Measurements from ENCODE around the gene TRABD2A. TPM values are rescaled to one million over a fixed set of nuclear protein-coding genes. Genes with fewer than 3 reads are reported as not detected.

The TRABD2A gene
- total RNA-seq, 3 donors from 2014 or later: 2.2 to 7.4 (median 5.6) TPM

DNA sequence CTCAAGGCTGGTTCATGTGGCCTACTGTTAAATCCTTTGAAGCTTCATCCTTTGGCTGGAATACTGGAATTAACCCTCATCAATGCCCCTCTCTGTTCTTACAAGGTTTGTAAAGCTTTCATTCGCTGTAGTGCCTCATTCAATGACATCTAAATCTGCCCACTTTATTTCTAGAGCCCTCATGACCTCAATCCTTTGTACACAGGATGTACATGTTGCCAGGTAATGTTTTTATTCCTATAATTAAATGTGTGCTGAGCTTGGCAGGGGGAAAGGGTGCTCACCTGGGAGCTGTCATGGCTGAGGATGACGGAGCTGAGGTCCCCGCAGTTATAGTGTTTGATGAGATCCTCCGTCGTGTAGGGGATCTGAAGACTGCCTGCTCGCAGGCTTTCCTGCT lies 39.3 kb downstream of the TRABD2A start:
- TF ChIP-seq POLR2A (IDR thresholded peaks at IDR 0.05): no peak
- no peak for TF ChIP-seq POLR2AphosphoS5 (IDR thresholded peaks at IDR 0.05)
- TF ChIP-seq, protein P1, sequence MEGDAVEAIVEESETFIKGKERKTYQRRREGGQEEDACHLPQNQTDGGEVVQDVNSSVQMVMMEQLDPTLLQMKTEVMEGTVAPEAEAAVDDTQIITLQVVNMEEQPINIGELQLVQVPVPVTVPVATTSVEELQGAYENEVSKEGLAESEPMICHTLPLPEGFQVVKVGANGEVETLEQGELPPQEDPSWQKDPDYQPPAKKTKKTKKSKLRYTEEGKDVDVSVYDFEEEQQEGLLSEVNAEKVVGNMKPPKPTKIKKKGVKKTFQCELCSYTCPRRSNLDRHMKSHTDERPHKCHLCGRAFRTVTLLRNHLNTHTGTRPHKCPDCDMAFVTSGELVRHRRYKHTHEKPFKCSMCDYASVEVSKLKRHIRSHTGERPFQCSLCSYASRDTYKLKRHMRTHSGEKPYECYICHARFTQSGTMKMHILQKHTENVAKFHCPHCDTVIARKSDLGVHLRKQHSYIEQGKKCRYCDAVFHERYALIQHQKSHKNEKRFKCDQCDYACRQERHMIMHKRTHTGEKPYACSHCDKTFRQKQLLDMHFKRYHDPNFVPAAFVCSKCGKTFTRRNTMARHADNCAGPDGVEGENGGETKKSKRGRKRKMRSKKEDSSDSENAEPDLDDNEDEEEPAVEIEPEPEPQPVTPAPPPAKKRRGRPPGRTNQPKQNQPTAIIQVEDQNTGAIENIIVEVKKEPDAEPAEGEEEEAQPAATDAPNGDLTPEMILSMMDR (IDR thresholded peaks at IDR 0.05): no peak
- H3K27me3 ChIP-seq: no peaks in the 10 kb centered on the region
- H3K36me3 ChIP-seq: no peaks in the 10 kb centered on the region
- H3K4me1 ChIP-seq: no peaks in the 10 kb centered on the region
- DNase-seq (ENCODE audit: low spot score in 2 of 2): no peak
- H3K4me3 ChIP-seq: no peak overlapping the region
- H3K9me3 ChIP-seq: peaks cover 0 to 4% of the 10 kb centered on the region in 2 donors
- intact Hi-C loops (cut with DNase I; ENCODE audit: low total_unique reads): no loop called here
- no peak overlapping the region for H3K27ac ChIP-seq

DNA sequence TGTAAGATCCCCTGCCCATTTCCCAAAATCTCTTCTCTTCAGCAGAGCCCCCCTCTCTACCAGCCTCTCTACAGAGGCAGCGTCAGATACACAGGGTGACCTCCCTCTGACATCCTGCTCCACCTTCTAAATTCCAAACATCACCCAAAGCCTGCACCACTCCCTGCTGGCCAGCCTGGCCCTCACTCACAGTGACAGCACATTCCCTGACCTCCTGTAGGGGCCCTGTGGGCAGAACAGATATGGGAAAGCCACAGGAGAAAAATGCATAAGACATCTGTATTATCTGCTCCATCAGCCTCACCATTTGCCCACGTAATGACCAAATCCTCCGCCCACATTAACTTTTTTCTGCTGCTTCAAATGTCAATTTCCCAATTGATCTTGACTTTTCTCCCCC lies 40.6 kb downstream of the TRABD2A start:
- Histone ChIP-seq H3K36me3 (no peaks in the 10 kb centered on the region), H3K4me3 (no peak overlapping the region), H3K9me3 (peaks cover 9 to 10% of the 10 kb centered on the region in 2 donors), H3K27me3 (no peaks in the 10 kb centered on the region), H3K4me1 (no peaks in the 10 kb centered on the region), H3K27ac (no peak overlapping the region)
- intact Hi-C loops (cut with DNase I; ENCODE audit: low total_unique reads): no loop called here
- no peak for TF ChIP-seq POLR2A (IDR thresholded peaks at IDR 0.05)
- no peak for TF ChIP-seq POLR2AphosphoS5 (IDR thresholded peaks at IDR 0.05)
- TF ChIP-seq, protein P1 (IDR thresholded peaks at IDR 0.05): no peak
- no peak for DNase-seq (ENCODE audit: low spot score in 2 of 2)

DNA sequence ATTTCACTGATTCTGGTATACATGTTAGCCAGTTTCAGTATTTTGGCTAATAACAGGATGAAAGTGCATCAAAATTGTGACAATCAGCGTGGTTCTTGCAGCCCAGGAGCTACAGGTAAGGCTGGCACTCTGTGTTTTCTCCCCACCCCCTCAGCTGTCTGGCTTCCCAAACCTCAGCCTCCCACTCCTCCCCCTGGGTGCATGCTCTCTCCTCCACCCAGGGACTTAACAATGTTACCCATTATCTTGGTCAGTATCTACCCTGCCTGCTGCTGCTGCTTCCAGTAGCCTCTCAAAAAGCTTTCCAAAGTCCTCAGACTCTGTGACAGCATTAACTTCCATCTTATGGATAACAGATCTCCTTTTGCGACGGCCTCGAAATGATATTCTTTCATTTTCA lies 41.0 kb downstream of the TRABD2A start:
- Histone ChIP-seq H3K9me3 (peaks cover 11 to 12% of the 10 kb centered on the region in 2 donors), H3K4me1 (no peaks in the 10 kb centered on the region), H3K27me3 (no peaks in the 10 kb centered on the region), H3K4me3 (no peak overlapping the region), H3K27ac (no peak overlapping the region), H3K36me3 (no peaks in the 10 kb centered on the region)
- intact Hi-C loops (cut with DNase I; ENCODE audit: low total_unique reads): no loop called here
- TF ChIP-seq, protein P1 (IDR thresholded peaks at IDR 0.05): no peak
- TF ChIP-seq POLR2A (IDR thresholded peaks at IDR 0.05): no peak
- TF ChIP-seq POLR2AphosphoS5 (IDR thresholded peaks at IDR 0.05): no peak
- DNase-seq (ENCODE audit: low spot score in 2 of 2): no peak

DNA sequence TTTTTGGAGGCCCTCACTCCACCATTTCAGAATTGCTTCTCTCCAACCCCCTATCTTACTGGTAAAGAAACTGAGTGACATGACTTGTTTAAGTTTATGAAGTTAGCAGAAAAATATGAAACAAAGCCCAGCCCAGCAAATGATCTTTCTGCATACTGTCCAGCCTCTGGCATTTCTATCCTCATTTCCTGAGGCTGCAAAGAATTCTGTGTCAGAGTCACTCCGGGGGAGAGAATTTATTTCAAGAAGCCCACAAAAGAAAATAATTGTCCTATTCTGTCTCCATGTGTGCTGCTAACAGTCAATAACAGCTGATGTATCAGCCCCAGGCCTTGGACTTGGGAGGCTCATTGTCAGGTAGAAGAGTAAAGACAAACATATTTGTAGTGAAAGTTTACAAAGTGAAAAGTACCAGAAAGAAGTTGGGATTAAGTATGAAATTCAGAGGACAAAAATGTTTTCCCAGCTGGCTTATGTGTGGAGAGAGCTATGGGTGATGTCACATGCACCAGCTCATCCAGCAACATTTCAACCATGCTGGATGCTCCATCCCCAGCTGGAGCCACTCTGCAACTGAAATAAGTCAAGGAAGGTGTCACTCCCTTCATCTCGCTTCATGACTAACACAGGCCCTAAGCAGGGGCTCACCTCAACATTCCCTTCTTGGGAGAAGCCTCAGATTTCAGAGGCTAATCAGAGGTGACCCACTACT lies 42.3 kb downstream of the TRABD2A start:
- H3K4me1 ChIP-seq: no peaks in the 10 kb centered on the region
- no peaks in the 10 kb centered on the region for H3K36me3 ChIP-seq
- peaks cover 11 to 12% of the 10 kb centered on the region in 2 donors for H3K9me3 ChIP-seq
- no peak for DNase-seq (ENCODE audit: low spot score in 2 of 2)
- H3K27ac ChIP-seq: no peak overlapping the region
- no peaks in the 10 kb centered on the region for H3K27me3 ChIP-seq
- intact Hi-C loops (cut with DNase I; ENCODE audit: low total_unique reads): no loop called here
- no peak overlapping the region for H3K4me3 ChIP-seq
- TF ChIP-seq POLR2AphosphoS5 (IDR thresholded peaks at IDR 0.05): no peak
- TF ChIP-seq, protein P1 (IDR thresholded peaks at IDR 0.05): no peak
- TF ChIP-seq POLR2A (IDR thresholded peaks at IDR 0.05): no peak

DNA sequence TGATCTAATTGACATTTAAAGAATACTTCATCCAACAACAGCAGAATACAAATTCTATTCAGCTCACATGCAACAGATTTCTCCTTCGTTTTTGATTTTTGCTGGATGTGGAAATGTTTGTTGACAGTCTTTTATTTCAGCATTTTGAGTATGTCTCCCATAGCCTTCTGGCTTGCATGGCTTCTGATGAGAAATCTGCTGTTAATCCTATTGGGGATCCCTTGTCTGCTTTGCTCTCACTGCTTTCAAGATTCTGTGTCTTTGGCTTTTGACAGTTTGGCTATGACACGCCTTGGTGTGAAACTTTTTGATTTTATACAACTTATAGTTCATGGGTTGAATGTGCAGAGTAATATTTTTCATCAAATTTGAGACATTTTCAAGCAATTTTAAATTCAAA lies 44.7 kb downstream of the TRABD2A start:
- no peak for DNase-seq (ENCODE audit: low spot score in 2 of 2)
- TF ChIP-seq, protein P1 (IDR thresholded peaks at IDR 0.05): no peak
- TF ChIP-seq POLR2AphosphoS5 (IDR thresholded peaks at IDR 0.05) (no peak), POLR2A (IDR thresholded peaks at IDR 0.05) (no peak)

More for the DNA sequence above, 44.7 kb downstream of the TRABD2A start:
- Histone ChIP-seq H3K36me3 (no peaks in the 10 kb centered on the region), H3K27ac (no peak overlapping the region), H3K4me3 (no peak overlapping the region), H3K9me3 (peaks cover 11 to 12% of the 10 kb centered on the region in 2 donors), H3K27me3 (no peaks in the 10 kb centered on the region), H3K4me1 (no peaks in the 10 kb centered on the region)
- intact Hi-C loops (cut with DNase I; ENCODE audit: low total_unique reads): no loop called here

Data from breast epithelium (tissue), 4 donors.